Ammon's horn (tissue), 1 donor: ENCODE results near the gene NCAPG2.
"Not testable (repeated sequence)": the region's sequence is repeated elsewhere in the genome, so short reads cannot be mapped to it uniquely, and the experiment has no call there.

ENCODE experiments used
- DNase-seq: peaks from one replicate; pipeline ENCODE4 v3.0.0-alpha.2; 2016; ENCODE audit warnings: low spot score

NCAPG2 gene

DNA sequence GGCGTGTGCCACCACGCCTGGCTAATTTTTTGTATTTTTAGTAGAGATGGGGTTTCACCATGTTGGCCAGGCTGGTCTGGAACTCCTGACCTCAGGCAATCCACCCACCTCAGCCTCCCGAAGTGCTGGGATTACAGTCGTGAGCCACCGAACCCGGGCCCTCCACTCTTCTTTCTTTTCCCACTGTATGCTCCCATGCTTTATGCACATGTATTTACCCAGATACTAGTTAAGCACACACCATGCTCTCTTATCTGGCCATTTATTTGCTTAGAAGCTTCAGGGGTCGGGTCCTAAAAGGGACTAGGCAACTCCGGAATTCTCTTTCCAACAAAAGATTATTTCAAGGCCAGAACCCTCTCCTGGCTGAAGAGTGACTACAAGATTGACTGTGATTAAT lies 78.3 kb downstream of the NCAPG2 start:
- not testable (repeated sequence) for DNase-seq

DNA sequence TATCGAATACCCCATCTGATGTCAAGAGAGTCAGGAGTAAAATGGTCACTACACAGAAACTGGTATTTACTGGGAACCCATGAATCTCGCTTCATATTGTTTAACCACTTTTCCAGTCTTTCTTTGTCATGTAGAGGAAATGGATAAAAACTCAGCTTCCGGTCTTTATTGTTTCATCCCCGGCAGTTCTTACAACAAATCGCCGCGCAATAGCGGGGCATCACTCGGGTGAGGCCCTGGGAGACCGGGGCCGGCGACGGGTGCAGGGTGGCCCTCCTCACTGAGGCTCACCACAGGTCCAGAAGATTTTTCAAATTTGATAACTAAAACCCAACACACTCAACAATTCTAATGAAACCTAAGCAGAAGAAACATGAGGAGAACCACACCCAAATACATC lies 81.4 kb downstream of the NCAPG2 start:
- DNase-seq = no peak

DNA sequence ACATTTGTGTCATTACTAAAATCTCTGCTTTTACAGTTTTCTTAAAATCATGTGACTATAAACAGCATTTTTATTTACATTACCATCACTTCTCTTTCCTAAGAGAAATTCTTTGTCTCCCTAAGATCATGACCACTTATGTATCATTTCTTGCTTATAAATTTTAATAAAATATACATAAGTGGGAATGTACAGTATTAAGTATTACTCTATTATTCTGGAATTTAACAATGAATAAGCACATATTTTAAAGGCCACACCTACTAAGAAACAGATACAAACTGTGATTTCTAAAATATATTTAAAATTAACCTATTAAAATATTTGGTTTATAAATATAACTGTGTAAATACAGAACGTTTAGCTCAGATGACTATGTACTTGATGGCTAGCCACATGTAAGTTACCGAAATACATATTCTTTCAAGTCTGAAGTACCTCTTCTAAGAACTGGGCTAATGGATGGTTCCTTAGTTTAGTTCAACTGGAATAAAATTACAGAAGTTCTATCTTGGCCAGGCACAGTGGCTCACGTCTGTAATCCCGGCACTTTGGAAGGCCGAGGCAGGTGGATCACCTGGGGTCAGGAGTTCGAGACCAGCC lies 83.7 kb downstream of the NCAPG2 start:
- DNase-seq = no peak

DNA sequence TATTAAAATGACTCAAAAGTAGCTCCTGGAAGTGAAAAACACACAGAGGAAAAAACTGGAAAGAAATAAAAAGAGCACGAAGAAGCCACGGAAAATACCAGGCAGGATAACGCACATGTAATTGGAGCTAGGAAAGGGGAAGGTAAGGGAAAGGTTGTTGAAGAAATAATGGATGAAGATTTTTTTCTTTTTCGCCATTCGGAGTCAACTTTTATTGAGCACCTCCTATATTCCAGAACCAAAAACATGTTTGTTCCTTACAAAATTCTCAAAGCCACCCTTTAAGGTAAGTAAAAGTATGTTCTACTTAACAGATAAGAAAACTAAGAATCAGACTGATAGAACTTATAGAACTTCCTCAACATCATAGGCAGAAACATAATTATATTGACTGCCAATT lies 84.2 kb downstream of the NCAPG2 start:
- DNase-seq = no peak

DNA sequence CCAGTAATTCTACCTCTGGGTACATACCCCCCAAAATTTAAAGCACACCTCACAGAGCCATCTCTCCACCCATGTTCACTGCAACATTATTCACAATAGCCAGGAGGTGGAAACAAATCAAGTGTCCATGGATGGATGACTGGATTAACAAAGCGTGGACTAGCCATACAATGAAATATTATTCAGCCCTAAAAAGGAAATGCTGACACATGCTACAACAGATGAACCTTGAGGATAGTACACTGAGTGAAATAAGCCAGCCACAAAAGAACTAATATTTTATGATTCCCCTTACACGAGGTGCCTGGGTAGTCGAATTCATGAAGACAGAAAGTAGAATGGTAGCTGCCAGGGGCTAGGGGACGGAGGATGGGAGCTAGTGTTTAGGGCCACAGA lies 85.9 kb downstream of the NCAPG2 start:
- DNase-seq = no peak

DNA sequence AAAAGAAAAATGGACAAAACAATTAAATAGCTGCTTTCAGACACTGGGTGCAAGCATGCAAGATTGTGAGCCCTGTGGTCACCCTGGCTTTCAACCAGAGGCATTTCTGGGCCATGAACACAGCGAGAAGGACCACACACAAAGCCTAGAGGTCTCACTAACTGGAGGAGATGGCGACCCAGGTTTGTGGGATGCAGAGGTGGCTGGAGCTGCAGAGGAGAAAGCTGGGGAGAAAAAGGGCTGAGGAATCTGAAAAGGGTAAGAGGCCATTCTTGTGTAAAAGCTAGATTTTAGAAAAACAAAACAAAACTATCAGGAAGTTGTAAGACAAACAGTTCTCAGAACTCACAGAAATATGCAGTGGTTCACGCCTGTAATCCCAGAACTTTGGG lies 86.9 kb downstream of the NCAPG2 start:
- DNase-seq = no peak

DNA sequence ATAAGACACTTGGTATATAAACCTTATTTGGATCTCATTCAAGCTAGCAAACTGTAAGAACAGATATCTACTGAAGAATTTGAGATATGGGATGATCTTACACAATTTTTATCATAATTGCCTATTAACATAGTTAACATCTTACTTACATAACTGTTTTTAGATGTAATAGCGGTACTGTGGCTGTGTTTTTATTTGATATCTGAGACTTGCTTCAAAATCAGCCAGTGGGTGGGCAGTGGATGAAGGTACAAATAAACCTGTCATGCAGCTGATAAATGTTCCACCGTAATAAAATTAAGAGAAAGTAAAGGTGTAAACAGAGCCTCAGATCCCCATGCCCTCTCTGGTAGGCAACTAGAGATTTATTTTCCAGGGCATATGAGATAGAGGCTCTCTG lies 88.6 kb downstream of the NCAPG2 start:
- DNase-seq = no peak

DNA sequence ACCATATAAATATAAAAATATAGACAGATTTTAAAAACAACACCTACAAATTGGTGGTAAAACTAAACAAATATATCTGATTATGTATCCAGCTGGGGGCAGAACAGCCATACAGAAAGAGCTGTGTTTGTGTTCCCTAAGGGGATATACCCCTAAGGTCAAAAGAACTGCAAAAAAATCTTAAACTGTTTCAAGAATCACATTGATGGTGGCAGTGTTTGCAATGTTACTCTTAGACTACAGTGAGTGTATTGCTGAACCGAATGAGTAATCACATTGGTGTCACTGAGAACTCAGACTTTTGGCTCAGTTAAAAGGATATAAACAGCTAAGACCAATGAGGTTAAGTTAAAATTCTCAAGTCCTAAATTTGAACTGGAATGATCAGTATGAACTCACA lies 89.9 kb downstream of the NCAPG2 start:
- no peak for DNase-seq

DNA sequence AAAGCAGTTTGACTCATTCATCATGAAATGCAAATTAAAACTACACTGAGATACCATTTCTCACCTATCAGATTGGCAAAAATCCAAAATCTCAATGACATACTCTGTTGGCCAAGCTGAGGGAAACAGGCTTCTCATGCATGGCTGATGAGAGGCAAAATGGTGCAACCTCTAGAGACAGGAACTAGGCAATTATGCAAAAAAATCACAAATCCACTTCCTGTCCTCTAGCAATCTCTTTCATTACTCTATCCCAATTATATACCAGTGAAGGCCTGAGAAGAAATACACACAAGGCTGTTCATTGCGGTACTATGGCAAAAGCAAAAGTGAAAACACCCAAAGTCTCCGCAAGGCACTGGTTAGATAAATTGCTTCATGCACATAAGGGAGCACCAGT lies 91.1 kb downstream of the NCAPG2 start:
- no peak for DNase-seq

DNA sequence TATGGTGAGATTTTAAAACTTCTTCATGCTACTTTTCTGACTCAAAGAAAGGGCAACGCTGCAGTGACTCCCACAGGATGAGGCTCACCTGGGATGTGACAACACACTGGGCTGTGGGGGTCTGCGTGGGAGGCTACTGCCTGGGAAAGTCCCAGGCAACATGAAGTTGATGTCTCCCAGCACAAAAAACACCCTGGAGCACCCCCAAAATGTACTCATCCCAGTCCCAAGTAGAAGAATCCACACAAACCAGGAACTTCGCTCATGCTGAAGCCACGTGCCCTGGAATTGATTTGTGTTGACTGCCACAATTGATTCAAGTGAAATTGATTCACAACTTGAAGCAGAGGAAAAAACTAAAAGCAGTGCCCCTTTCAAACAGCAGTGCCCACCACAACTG lies 92.1 kb downstream of the NCAPG2 start:
- DNase-seq = no peak

DNA sequence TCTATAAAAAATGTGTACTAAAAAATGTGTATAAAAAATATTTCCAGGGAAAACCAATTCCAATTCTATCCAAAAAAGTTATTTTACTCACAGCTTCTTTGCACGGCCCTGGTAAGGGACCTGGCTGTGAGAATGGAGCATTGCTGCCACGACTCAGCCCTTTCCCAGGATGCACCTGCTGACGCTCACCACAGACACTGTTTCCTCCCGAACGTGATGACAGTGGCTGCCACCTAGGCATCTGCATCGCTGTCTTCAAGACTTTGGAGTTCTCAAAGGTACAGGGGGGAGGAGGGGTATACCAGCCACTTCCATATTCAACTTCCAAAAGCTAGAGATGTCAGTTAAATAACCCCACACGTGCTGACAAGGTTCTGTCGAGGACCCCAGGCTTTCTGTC lies 93.1 kb downstream of the NCAPG2 start:
- DNase-seq = no peak

DNA sequence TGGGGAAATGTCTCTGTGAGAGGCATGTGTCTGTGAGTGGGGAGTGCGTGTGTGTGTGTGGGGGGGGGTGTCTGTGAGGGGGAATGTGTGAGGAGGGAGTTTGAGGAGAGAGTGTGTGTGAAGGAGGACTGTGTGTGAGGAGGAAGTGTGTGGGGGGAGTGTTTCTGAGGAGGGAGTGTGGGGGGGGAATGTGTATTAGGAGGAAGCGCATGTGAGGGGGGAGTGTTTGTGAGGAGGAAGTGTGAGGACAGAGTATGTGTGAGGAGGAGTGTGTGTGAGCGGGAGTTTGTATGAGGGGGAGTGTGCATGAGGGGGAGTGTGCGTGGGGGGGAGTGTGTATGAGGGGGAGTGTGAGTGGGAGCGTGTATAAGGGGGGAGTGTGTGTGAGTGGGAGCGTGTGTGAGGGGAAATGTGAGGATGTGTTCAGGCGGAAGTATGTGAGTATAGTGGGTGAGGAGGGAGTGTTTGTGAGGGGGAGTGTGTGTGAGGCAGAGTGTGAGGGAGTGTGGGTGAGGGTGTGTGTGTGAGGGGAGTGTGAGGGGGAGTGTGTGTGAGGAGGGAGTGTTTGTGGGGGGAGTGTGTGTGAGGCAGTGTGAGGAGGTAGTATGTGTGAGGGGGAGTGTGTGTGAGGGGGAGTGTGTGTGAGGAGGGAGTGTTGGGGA lies 95.2 kb downstream of the NCAPG2 start:
- DNase-seq = no peak

DNA sequence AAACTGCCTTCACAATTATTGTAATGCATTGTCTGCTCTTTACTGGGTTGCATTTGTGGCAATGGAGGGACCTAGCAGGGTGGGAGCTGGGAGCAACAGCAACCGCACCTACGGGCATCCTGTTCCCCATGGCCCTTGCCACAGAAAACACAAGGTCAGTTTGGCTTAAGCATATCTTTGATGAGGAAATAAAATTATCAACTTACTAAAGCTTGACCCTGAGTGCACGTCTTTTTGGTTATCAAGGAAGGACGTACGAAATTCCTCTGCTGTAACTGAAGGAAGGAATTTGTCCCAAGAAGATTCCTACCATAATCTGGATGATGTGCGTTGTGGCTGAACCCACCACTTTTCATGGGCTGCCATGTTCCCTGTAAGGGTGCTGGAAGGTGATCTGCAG lies 97.0 kb downstream of the NCAPG2 start:
- no peak for DNase-seq

DNA sequence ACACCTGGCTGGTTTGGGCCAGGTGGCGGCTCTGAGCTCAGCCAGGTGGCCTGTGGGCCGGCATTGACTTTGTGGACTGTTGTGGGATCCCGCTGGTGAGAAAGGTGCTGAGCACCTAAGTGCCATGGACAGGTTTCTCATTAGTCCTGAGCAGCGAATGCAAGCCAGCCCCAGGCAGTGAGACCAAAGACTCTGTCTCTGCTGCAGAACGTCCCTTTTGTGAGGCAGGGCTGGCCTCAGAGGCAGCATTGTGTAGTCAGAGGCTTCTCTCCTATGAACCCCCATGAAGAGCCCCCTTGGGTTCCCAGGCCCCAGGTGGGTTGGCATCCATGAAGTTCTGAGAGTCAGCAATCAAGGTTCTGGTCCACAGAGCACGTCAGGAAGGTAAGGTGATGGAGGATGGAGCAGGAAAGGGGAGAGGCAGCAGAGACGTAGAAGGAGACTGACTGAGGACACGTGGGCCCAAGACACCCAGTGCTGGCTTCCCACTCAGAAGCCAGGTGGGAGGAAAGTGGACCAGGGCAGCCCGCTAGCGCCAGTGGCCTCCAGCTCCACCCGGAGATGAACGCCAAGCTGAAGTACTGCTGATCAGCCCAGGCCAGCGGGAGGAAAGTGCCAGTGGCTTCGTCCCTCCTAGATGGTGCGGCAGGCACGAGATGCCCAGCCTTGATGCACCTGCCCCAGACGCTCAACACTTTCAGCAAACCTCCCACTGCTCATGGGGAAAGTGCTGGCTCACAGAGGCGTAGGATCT lies 97.8 kb downstream of the NCAPG2 start:
- DNase-seq = no peak

DNA sequence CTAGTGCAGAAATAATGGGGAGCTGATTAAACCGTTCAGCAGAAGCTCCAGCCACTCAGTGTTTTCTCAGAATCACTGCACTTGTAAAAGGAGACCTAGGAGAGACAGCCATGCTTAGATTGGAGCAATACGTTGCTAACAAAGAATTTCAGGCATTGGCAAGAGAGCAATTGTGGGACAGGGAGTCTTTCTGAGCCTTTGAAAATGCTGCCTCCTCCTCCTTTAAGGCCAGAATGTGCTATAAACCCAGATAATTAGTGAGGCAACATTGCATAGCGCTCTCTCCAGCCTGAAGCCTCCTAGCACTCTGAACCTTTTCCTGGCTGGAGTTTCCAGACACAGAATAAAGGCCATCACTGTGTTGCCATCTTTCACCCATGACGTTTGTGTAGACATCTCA lies 98.5 kb downstream of the NCAPG2 start:
- no peak for DNase-seq

DNA sequence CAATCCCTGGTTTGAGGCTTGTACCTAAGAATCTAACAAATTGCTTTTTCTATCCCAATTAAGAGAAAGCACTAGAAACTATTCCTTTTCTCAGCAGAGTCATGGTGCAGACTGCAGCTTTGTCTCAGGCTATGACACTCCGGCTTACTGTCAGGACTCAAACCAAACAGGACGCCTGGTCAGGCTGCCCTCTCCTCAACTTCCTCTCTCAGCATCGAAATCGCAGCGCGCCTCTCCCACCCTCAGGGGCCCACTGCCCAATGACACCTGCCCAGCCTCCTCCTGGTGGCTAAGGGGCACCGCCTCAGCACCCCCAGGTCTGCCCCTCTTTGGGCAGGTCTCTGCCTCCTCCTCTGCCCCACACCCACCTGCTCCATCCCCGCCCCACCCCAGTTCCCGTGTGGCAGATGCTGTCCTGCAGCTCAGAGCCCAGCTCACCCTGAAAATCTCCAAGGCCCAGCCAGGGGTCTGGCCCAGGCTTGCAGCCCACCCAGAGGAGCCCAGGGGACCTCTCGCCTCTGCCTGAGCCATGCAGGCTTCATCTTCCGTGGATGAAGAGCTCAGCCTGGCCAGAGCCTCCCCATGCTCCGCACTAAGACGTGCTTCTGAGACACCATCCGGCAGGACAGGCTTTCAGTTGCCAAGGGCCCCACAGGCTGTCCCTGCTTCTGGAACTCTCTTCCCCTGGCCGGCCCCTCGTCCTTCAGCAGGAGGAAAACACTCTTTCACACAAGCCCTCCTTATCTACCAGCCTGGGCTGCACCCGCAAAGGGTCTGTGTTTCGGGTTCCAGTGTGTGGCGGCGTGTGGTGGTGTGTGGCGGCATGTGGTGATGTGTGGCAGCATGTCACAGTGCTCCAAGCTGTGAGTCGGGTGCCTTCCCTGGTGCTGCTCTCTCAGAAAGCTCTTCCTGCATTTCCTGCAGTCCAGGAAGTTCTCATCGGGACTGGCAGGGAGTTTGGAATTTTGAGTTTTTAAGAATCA lies 100.5 kb downstream of the NCAPG2 start:
- no peak for DNase-seq

DNA sequence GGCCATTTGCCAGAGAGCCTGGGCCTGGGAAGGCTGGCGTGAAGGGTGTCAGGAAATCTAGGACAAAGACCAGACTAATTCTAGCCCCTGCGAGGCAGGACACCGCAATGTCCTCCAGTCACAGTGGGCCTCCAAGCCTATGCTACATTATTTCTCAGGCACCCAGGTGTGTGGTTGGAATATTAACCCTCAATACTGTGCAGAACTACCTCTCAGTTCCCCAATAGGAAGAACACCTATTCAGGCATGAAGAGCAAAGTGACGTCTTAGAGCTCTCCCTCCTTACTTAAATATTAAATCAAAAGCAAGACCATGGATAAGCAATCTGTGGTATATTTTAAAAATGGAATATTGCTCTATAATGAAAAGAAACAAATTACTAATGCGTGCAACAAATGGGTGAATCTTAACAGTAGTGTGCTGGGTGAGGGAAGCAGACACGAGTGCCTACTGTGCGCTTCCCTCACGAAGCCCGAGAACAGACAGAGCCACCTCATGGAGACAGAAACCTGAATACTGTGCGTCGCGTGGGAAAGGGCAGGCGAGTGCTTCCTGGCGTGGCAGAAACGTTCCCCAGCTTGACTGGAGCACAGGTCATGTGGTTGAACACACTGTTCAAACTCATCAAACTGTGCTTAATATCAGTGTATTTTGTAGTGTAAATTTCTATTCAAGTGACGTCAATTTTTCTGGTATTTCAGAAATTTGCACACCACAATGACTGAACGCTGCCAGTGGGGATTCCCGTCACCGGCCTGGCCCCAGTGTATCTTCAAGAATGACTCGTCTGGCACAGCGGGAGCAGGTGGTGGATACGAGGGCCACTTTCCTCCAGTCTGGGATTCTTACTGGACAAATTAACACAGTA lies 101.5 kb downstream of the NCAPG2 start:
- no peak for DNase-seq

DNA sequence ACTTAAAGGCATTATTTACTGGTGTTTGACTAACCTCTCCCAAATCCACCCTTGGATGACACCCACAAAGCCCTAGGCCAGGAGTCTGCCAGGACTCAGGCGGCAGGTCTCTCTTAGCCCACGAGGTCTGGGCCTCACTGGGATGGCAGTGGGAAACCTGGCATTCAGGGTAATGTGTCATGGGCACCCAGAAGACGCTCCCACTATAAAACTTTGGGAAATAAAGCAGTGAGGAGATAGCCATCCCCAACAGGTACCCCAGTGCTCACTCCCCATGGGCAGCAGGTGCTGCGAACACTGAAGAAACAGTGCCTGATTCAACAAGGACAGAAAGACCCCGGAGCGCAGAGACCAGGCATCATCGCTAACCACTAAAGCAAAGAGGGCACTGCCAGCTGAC lies 102.6 kb downstream of the NCAPG2 start:
- no peak for DNase-seq

DNA sequence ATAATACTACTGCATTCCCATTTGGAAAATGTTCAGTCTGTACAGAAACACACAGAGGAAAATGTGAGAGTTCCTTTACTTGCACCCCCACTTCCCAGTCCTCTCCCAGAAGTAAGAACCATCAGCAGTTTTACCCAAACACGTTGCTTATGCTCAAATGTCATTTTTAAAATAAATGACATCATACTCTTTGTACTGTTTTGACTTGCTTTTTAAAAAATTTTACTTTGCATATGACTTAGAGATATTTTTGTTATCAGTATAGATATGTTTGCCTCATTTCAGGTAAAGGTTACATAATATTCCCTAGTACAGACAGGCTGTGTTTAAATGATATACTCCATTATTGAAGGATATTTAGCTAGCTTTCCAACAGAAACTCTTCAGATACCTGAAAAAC lies 103.5 kb downstream of the NCAPG2 start:
- no peak for DNase-seq

DNA sequence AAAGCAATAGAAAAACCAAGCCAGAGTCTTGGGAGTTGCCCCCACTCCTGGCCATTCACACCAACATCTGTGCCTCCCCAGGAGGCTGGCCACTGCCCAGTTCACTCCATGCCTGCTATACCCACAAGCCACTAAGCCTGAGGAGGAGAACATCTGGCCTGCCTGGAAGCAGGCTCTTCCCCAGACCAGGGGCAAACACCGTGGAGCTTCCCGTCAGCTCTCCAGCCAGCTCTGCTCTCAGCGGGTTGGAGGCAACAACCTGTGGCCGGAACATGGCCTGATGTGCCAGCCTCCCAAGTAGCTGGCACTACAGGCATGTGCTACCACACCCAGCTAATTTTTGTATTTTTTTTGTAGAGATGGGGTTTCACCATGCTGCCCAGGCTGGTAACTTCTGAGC lies 107.9 kb downstream of the NCAPG2 start:
- no peak for DNase-seq

DNA sequence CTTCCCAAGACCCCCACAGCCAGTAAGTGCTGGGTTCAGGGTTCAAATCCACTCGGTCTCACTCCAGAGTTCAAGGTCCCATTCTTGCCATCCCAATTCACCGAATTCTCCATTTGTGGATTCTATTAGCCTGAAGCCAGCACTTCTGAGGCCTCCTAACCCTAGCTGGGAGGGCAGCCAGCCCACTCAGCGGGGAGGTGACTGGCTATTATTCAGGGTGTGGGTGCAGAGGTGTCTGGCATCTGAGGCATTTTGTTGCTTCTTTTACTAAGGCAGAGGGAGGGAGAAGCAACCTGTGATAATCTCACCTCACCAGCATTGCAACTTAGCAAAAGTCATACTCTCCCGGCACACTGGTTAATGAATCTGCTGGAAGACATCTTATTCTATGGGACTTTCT lies 108.3 kb downstream of the NCAPG2 start:
- no peak for DNase-seq
